Mucosa of descending colon (tissue), 3 donors: ENCODE results near the gene EIF4E2. TPM values are rescaled to one million over a fixed set of nuclear protein-coding genes. Genes with fewer than 3 reads are reported as not detected.

Source experiments
- ATAC-seq: fragments of 200-7000 bp; cut with Tn5 transposase; one replicate; pipeline ENCODE4 v1.9.1; 2020; ENCODE audit warnings: mild to moderate bottlenecking, moderate library complexity
- DNase-seq, 3 donors: peaks; one replicate each; pipeline ENCODE4 v3.0.0-alpha.2; 2020
- H3K36me3 ChIP-seq: fragments of 200-600 bp; one replicate; pipeline ENCODE4 v1.8.0; 2021; ENCODE audit warnings: low read depth, mild to moderate bottlenecking
- H3K4me1 ChIP-seq: fragments of 200-600 bp; one replicate; pipeline ENCODE4 v1.8.0; 2021; ENCODE audit warnings: low read depth, mild to moderate bottlenecking
- H3K4me3 ChIP-seq: fragments of 200-600 bp; one replicate; pipeline ENCODE4 v1.8.0; 2021; ENCODE audit warnings: mild to moderate bottlenecking
- H3K9me3 ChIP-seq: fragments of 200-600 bp; one replicate; pipeline ENCODE4 v1.8.0; 2021; ENCODE audit warnings: mild to moderate bottlenecking
- CTCF ChIP-seq: fragments of 200-600 bp; IDR thresholded peaks from one replicate; pipeline ENCODE4 v1.8.0; 2022; ENCODE audit warnings: antibody characterized with exemption, mild to moderate bottlenecking
- intact Hi-C, 2 donors: fragments of 100-400 bp; cut with DNase I in 1 of 2; cut with micrococcal nuclease in 1 of 2; formaldehyde crosslinking; loops; one replicate each; pipeline versions ENCODE4 v1.11.0 to v1.11.1; 2022; cut with DNase I, micrococcal nuclease
- total RNA-seq, 3 donors: library from RNA; stranded (reverse); fragmentation: NEBNext Ultra II Directional in 2 of 3; extraction: Animal tissue kit (Norgen Biotek cat#: 25700) in 2 of 3; gene quantifications; one replicate each; pipeline versions ENCODE4 v1.2.1 to v1.2.4, GENCODE V29; 2021 to 2023
- donor health status: DM: no; HTN: no; CAD: no; lungs with moderate emphysema.
- donor health status: DM: no; HTN: no; CAD: no.
- donor health status: DM: no; HTN: yes; CAD: no.

EIF4E2 gene
- total RNA-seq, 3 donors from 2014 or later = 62.7 to 116 (median 90.9) TPM

- no peak for TF ChIP-seq CTCF
- no peaks in the 10 kb centered on the region for H3K9me3 ChIP-seq
- H3K4me3 ChIP-seq = peak overlapping the region; percentile 87
- intact Hi-C loops = no loop called here
- ATAC-seq (no peak), DNase-seq (no peak)
- H3K36me3 ChIP-seq = no peaks in the 10 kb centered on the region
- peaks cover 11% of the 10 kb centered on the region for H3K4me1 ChIP-seq
Observed at GRCh38 chr2:232551250-232551638, 755 bp downstream of the EIF4E2 start.

DNA sequence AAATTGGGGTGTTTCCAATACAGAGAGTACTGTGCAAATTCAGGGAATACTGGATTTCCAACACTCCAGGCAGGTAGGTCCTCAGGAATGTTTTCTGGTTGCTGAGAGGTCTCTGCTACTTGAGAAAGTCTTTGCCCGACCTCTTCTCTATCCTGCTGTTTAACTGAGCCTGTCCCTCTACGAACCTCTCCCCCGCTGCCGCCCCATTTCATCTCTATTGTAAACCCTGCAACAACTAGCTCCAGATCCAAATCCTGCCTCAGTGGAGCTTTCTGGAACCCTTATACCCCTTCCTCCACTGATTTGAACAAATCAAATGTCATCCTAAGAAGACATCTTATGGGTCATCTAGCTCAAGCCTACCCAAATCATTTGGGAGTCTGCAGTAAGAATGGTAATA, 1.3 kb downstream of the EIF4E2 start:
- ATAC-seq (no peak), DNase-seq (no peak)
- intact Hi-C loops = no loop called here
- Histone ChIP-seq H3K9me3 (no peaks in the 10 kb centered on the region), H3K4me1 (peaks cover 11% of the 10 kb centered on the region), H3K4me3 (no peak overlapping the region), H3K36me3 (no peaks in the 10 kb centered on the region)
- no peak for TF ChIP-seq CTCF

DNA sequence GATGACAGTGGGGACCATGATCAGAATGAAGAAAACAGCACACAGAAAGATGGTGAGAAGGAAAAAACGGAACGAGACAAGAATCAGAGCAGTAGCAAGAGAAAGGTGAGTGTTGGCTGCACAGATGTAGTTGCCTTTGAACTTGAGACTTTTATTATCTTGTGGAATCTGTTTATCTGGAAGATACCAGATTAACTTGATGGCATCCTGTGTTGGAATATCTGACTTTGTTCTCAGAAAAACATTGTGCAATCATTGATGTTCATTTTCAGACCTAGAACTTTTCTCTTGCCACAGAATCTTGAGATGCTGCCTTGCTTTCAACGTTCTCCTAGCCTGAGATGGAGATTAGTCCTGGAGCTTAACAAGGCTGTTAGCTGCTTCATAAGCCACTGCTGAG, 5.9 kb downstream of the EIF4E2 start:
- intact Hi-C loops = no loop called here
- ATAC-seq = no peak
- TF ChIP-seq CTCF = no peak
- peaks cover 6% of the 10 kb centered on the region for H3K4me1 ChIP-seq
- no peak for DNase-seq
- no peaks in the 10 kb centered on the region for H3K36me3 ChIP-seq
- H3K9me3 ChIP-seq = no peaks in the 10 kb centered on the region
- H3K4me3 ChIP-seq = no peak overlapping the region

- intact Hi-C loops = no loop called here
- no peaks in the 10 kb centered on the region for H3K4me1 ChIP-seq
- TF ChIP-seq CTCF = no peak
- no peaks in the 10 kb centered on the region for H3K9me3 ChIP-seq
- H3K4me3 ChIP-seq = no peak overlapping the region
- ATAC-seq (peak; percentile 46), DNase-seq (no peak)
- H3K36me3 ChIP-seq = peaks cover 4% of the 10 kb centered on the region
Observed at GRCh38 chr2:232562515-232563151, 12.1 kb downstream of the EIF4E2 start.

DNA sequence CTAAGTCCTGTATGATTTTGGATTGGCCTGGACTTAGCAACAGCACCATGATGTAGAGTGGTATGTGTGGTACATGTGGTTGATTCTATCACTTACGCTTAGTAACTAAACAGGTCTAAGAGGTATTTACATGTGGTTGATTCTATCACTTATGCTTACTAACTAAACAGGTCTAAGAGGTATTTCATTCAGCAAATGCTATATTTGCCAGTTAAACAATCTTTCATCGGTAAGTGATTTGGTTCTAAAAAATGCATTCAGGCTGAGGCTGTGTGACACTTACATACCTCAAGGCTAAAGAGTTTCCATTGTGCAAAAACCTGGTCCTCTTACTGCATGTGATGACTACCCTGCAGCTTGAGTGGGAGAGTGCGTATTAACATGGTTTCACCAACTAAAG, 13.1 kb downstream of the EIF4E2 start:
- ATAC-seq (no peak), DNase-seq (no peak)
- H3K9me3 ChIP-seq = no peaks in the 10 kb centered on the region
- peaks cover 4% of the 10 kb centered on the region for H3K36me3 ChIP-seq
- TF ChIP-seq CTCF = no peak
- H3K4me3 ChIP-seq = no peak overlapping the region
- intact Hi-C loops = no loop called here
- H3K4me1 ChIP-seq = peaks cover 5% of the 10 kb centered on the region

DNA sequence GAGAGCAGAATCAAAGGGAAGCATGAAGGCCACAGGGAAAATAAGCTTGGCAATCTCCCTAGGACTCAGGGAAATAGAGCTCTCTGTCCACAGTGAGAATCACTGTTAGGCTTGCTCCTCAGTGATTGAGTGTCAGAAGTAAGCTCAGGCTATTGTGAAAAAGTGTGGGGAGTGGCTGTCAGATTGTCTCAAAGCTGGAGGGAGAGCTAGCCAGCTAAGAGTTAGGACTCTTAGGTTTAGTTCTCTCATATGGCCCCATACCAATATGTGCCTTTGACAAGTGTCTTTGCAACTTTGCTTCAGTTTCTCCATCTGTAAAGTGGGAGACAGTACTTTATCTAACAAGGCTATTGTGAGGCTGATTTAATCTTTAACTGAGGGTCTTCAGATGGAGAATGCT, 17.2 kb downstream of the EIF4E2 start:
- H3K4me3 ChIP-seq = no peak overlapping the region
- TF ChIP-seq CTCF = no peak
- intact Hi-C loops = no loop called here
- DNase-seq = no peak
- peaks cover 13% of the 10 kb centered on the region for H3K36me3 ChIP-seq
- H3K9me3 ChIP-seq = no peaks in the 10 kb centered on the region
- H3K4me1 ChIP-seq = peaks cover 7% of the 10 kb centered on the region
- peak; percentile 9 for ATAC-seq
